ENCODE results near the gene IL10RB.

The IL10RB gene

DNA sequence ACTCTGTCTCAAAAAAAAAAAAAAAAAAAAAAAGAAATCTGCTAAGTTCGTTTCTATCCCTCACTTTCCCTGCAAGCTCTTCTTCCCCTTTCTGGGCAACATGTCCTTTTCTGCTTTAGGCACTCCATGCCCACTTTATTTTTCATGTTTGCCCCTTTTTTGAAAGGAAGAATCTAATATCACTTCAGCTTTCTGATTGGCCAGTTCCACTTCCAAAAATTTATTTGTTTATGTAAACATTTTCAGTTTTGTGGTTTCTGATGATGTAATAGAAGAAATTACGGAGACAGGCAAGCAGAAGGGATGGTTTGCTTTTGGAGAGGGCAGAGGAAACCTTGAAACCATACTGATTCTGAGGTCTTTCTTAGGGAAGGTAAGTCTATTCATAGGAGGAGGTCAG is 73.8 kb downstream of the IL10RB start:
- DNase-seq = no peak

- DNase-seq = no peak
These were observed 79.6 kb downstream of the IL10RB start for GRCh38 chr21:33345751-33346238.

Data from NCI-H1436 (cell line).